Activated naive CD8-positive, alpha-beta T cell treated with anti-CD3 and anti-CD28 coated beads for 36 hours (primary cell): Measurements from ENCODE around the gene SERGEF. TPM values are rescaled to one million over a fixed set of nuclear protein-coding genes. Genes with fewer than 3 reads are reported as not detected.

Experiments
- DNase-seq: peaks from one replicate; pipeline ENCODE4 v3.0.0; 2021
- H3K27ac Mint-ChIP-seq: one replicate; pipeline ENCODE4 v1.8.0; 2022; ENCODE audit warnings: mild to moderate bottlenecking, moderate library complexity, mixed read lengths
- H3K27me3 Mint-ChIP-seq: one replicate; pipeline ENCODE4 v1.8.0; 2022; ENCODE audit warnings: mild to moderate bottlenecking, mixed read lengths
- H3K36me3 Mint-ChIP-seq: one replicate; pipeline ENCODE4 v1.8.0; 2021; ENCODE audit warnings: mild to moderate bottlenecking, mixed read lengths
- H3K4me1 Mint-ChIP-seq: one replicate; pipeline ENCODE4 v1.8.0; 2021; ENCODE audit warnings: mixed read lengths
- H3K4me3 Mint-ChIP-seq: one replicate; pipeline ENCODE4 v1.8.0; 2022; ENCODE audit warnings: mild to moderate bottlenecking, moderate library complexity, mixed read lengths
- H3K9me3 Mint-ChIP-seq: one replicate; pipeline ENCODE4 v1.8.0; 2022; ENCODE audit warnings: mixed read lengths
- total RNA-seq, 2 experiments: library from RNA; stranded (reverse); gene quantifications; one replicate each; pipeline ENCODE4 v1.2.3, GENCODE V29; 2021

SERGEF gene
- total RNA-seq, 2 experiments from 2014 or later, result 37.0 to 38.0 TPM

DNA sequence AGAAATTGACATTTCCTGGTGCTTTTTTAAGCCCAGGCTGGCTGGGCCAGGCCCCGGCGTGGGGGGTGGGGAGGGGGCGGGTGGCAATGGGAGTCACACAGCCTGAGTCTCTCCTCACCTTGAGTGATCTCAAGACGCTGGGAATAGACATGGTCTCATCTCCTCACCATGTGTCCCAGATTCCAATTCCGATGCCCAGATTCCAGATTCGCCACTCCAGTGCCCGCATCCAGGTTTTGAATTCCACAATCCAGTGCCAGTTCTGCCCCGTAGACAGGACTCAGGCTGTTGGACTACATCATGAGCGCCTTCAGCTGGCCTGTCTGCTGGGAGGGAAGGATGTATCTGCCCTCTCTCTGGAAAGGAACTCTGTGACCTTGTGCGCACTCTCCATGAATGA, 259.2 kb downstream of the SERGEF start:
- no peak overlapping the region for H3K4me3 Mint-ChIP-seq
- no peak for DNase-seq
- H3K36me3 Mint-ChIP-seq, result no peaks in the 10 kb centered on the region
- peaks cover 7% of the 10 kb centered on the region for H3K27me3 Mint-ChIP-seq
- no peaks in the 10 kb centered on the region for H3K4me1 Mint-ChIP-seq
- H3K9me3 Mint-ChIP-seq, result no peaks in the 10 kb centered on the region
- no peak overlapping the region for H3K27ac Mint-ChIP-seq

DNA sequence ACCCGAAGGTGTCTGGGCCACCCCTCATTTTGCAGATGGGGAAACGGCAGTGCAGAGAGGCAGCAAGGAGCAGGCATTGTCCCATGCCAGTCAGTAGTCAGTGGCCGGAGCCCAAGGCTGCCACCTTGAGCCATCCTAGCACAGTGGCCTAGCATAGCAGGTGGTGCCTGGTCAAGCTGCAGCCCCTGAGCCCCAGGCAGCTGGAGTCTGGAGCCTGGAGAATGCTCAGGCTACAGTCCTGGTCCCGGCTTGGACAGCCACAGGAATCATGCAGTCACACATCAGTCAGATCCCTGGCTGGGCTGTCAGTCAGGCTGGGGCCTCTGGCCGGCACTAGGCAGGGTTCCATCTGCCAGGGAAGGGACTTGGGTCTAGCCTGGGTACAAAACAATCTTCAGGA, 259.7 kb downstream of the SERGEF start:
- H3K4me1 Mint-ChIP-seq, result no peaks in the 10 kb centered on the region
- H3K4me3 Mint-ChIP-seq, result no peak overlapping the region
- no peaks in the 10 kb centered on the region for H3K9me3 Mint-ChIP-seq
- H3K27me3 Mint-ChIP-seq, result peaks cover 7% of the 10 kb centered on the region
- H3K27ac Mint-ChIP-seq, result no peak overlapping the region
- H3K36me3 Mint-ChIP-seq, result no peaks in the 10 kb centered on the region
- DNase-seq, result no peak

DNA sequence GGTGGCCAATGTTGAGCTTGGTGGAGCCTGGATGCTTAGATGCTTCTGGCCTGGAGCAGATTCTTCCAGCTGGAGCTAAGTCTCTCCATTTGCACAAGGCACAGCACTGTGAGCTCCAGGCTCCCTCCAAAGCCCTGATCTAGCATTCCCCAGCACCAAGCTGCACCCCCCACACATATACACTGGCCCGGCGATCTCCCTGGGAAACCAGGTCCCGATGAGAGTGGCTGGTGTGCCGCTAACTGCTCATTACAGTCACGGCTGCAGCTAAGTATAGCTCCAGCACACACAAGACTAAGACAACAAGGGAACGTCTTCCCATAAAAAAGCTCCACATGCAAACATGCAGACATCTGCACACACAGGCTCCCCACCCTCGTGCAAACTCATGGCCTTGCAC, 260.7 kb downstream of the SERGEF start:
- Mint-ChIP-seq H3K27ac (no peak overlapping the region), H3K36me3 (no peaks in the 10 kb centered on the region), H3K4me1 (no peaks in the 10 kb centered on the region), H3K27me3 (peaks cover 7% of the 10 kb centered on the region), H3K9me3 (no peaks in the 10 kb centered on the region), H3K4me3 (no peak overlapping the region)
- DNase-seq, result no peak

DNA sequence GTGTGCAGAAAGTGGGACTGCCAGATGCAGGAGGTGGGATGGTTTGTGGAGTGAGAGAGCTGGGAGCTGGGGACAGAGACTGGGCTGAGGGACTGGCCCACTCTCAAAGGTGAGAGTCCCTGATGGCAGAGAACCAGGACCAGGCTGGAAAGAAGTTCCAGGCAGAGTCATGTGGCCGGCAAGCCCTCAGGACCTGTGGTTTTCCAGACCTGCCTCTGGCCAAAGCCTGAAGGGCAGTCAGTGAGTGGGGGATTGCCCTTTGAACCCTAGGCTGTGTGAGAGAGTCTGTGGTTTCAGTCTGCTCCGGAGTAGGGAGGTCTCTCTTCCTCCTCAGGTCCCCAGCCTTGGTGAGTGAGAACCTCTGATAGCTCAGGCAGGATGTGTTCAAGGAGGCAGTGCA, 261.3 kb downstream of the SERGEF start:
- peaks cover 7% of the 10 kb centered on the region for H3K27me3 Mint-ChIP-seq
- no peaks in the 10 kb centered on the region for H3K4me1 Mint-ChIP-seq
- no peak overlapping the region for H3K27ac Mint-ChIP-seq
- no peak for DNase-seq
- H3K9me3 Mint-ChIP-seq, result no peaks in the 10 kb centered on the region
- H3K36me3 Mint-ChIP-seq, result no peaks in the 10 kb centered on the region
- H3K4me3 Mint-ChIP-seq, result no peak overlapping the region

DNA sequence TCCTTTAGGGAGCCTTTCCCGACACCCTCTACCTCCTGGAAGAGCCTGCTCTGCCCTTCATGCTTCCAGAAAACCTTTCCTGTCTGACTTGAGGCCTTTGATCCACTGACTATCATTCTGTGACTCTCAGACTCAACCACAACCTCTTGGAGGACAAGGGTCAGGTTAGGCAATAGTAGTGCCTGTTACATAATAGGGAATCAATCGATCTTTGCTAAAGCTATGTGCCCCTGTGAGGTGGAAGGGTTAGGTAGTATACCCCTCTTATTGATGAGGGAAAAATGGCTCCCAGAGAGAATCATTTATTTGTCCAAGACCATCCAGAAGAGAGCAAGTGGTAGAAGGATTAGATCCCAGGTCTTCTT, 262.1 kb downstream of the SERGEF start:
- Mint-ChIP-seq H3K36me3 (no peaks in the 10 kb centered on the region), H3K9me3 (no peaks in the 10 kb centered on the region), H3K27me3 (peaks cover 10% of the 10 kb centered on the region), H3K27ac (no peak overlapping the region), H3K4me1 (no peaks in the 10 kb centered on the region), H3K4me3 (no peak overlapping the region)
- no peak for DNase-seq

DNA sequence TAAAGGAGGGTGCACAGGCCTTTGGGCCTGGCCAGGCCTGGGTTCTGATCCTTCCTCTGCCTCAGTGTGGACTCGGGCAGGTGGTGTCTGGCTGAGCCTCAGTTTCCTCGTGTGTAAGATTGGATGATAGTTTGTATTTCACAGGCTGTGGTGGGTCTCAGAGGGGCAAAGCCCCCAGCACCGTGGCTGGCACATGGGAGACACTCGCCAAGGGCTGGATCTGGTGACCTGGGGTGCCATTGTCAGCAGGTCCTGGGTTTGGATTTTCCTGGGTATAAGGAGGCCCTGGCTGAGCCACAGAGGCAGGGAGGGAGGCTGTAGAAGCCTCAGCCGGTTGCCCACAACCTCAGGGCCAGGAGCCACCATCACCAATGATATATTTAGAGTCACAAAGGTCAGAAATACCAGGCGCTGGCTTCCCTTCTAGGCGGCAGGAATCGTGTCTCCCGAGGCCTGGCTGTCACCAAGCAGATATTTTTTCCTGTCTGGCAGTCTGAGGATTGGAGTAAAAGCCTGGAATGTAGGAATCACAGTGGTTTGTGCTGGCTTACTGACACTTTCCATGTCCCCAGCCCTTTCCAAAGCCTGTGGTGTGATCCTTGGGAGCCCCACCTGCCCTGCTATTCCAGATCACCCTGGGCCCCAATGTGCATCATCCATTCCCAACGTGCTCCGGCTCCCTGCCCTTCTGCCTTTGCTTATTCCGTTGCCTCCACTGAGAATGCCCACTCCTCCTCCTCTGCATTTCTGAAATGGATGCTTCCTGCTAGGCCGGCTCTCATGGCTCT, 262.6 kb downstream of the SERGEF start:
- Mint-ChIP-seq H3K4me3 (no peak overlapping the region), H3K4me1 (no peaks in the 10 kb centered on the region), H3K27me3 (peaks cover 10% of the 10 kb centered on the region), H3K36me3 (no peaks in the 10 kb centered on the region), H3K27ac (no peak overlapping the region), H3K9me3 (no peaks in the 10 kb centered on the region)
- no peak for DNase-seq

DNA sequence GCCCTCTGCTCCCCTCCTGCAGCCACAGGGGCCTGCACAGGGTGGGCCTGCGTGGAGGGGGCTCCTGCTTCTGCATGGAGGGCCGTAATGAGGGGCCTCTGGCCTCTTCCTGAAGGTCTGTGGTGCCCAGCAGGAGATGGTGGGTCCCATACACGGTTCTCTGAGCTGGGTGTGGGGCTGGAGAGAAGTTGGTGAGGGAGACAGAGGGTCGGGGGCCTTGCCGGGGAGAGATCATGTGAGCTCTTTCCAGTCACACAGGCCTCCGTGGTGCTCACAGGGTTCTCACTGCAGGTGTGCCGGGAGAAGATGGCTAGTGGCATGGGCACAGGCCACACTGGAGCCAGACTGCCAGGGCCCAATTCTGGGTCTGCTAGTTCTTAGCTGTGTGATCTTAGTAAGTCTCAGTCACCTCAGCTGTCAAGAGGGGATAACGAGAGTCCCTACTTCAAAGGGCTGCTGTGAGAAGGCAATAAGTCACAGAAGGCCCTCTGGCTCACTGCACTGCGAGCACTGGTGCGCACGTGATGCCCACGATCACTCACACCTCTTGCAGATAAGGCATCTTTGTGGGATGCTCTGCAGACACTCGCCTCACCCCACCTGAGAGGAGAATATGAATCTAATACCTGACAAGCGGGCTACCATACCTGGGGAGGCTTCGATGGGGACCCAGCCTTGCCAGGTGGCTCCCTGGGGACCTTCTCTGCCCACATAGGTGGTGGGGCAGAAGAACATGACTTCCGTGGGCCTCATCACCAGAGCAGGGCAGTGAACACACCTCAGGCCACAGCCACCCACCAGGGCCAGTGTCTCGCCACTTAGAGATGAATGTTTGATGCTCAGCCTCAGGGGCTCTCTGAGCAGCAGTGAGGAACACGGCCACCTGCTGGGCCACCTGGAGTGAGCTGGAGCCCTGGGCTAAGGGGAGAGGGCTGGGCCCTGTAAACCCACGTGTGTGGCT, 263.8 kb downstream of the SERGEF start:
- Mint-ChIP-seq H3K9me3 (no peaks in the 10 kb centered on the region), H3K27ac (no peak overlapping the region), H3K36me3 (no peaks in the 10 kb centered on the region), H3K4me1 (no peaks in the 10 kb centered on the region), H3K4me3 (no peak overlapping the region), H3K27me3 (peaks cover 10% of the 10 kb centered on the region)
- no peak for DNase-seq

DNA sequence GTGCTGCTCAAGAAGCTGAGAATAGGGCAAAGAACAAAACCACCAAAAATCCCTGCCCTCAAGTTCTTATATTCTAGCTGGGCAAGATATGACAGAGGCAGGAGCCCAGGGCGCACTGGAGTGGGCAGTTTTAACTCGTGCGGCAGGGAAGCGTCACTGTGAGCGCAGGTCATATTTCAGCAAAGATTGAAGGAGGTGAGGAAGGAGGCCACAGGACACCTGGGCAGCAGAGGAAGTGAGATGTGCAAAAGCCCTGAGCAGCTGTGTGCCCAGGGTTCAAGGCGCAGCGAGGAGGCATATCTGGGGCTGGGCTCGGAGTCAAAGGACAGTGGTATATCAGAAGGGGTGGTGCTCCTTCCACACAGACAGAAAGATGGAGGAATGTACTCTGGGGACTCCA, 264.8 kb downstream of the SERGEF start:
- Mint-ChIP-seq H3K4me3 (no peak overlapping the region), H3K4me1 (no peaks in the 10 kb centered on the region), H3K9me3 (no peaks in the 10 kb centered on the region), H3K36me3 (no peaks in the 10 kb centered on the region), H3K27me3 (peaks cover 10% of the 10 kb centered on the region), H3K27ac (no peak overlapping the region)
- no peak for DNase-seq

DNA sequence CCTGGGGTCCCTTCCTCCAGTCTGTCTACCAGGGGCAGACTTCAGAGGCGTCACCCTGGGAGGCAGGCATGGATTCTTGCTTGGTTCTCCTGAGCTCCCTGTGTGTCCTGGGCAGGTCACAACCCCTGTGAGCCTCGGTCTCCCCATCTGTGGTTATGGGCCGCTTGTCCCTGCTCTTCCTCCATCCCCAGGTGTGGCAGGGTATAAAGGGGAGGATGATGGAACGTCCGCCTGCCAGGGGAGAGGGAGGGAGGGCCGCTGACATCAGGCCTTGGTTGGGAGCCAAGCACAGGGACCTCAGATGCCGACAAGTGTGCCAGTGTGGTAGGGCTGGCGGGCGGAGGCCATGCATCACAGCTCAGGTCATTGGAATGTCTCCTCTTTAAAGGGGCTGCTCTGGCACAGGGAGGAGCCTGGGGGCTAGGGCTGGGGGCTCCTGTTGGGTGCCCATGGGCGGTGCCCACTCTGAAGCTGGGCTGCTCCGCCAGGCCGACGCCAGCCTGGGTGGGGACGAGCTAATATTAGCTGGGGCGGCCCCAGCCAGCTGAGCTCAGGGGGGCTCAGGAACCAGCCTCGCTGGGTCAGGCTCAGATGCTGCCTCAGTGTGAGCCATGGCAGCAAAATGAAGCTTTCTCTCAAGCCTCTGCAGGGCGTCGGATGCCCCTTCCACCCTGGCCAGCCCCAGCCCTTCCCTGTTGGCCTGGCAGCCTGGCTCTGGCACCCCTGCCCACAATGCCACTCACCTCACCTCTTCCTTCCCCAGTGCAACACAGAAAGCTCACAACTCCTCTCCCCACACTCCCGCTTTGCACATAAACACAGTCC, 265.5 kb downstream of the SERGEF start:
- DNase-seq, result no peak
- Mint-ChIP-seq H3K27ac (no peak overlapping the region), H3K4me1 (no peaks in the 10 kb centered on the region), H3K36me3 (no peaks in the 10 kb centered on the region), H3K27me3 (peaks cover 10% of the 10 kb centered on the region), H3K9me3 (no peaks in the 10 kb centered on the region), H3K4me3 (no peak overlapping the region)

DNA sequence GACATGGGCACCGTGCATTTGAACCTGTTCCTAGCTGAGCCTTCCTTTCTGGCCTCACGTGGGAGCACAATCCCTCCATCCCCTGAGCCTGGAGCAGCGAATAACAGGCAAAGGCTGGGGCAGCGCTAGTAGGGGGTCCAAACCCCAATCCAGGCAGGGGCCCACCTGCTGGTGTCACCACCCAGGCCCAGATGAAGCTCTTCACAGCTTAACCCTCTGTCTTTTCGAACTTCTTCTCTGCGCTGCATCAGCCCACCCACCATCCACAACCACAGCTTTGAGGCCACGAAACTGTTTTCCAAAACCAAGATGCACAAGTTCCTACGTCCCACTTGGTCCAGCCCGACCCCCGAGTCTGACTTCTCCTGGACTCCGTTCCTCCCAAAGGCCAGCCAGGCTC, 266.8 kb downstream of the SERGEF start:
- Mint-ChIP-seq H3K36me3 (no peaks in the 10 kb centered on the region), H3K27me3 (peaks cover 16% of the 10 kb centered on the region)

DNA sequence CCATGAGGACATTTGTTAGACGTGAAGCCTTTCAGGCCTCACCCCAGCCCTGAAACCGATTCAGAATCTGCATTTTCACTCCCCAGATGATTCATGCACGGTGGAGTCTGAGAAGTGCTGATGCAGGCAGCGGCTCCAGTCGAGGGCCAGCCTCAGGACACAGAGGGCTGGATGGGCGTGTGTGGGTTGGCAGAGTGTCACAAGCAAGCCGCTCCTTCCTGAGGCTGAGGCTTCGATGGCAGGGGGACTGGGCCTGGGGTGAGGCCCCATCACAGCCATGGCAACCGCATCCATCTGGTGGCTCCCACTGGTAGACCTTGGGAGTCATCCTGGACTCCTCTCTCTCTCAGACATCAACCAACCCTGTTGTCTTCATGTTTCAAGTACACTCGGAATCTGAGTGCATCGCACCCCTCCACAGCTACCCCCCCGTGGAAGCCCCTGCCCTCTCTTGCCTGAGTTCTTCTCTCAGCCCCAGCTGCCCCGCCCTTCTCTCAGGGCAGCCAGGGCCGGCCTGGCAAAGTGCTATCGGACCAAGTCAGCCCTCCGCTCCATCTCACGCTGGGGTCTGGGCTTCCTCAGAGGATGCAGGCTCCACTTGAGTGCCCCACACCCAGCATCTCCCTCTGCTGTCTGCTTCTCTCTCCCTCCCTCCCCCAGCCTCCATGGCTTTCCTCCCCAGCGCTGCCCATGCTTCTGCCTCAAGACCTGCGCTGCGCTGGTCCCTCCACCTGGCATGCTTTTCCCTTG, 267.6 kb downstream of the SERGEF start:
- H3K36me3 Mint-ChIP-seq, result no peaks in the 10 kb centered on the region
- no peak overlapping the region for H3K27ac Mint-ChIP-seq
- H3K9me3 Mint-ChIP-seq, result no peaks in the 10 kb centered on the region
- no peaks in the 10 kb centered on the region for H3K4me1 Mint-ChIP-seq
- DNase-seq, result no peak
- peaks cover 17% of the 10 kb centered on the region for H3K27me3 Mint-ChIP-seq
- no peak overlapping the region for H3K4me3 Mint-ChIP-seq

More for the DNA sequence above, 266.8 kb downstream of the SERGEF start:
- no peak for DNase-seq
- no peak overlapping the region for H3K27ac Mint-ChIP-seq
- H3K9me3 Mint-ChIP-seq, result no peaks in the 10 kb centered on the region
- H3K4me3 Mint-ChIP-seq, result no peak overlapping the region
- H3K4me1 Mint-ChIP-seq, result no peaks in the 10 kb centered on the region

DNA sequence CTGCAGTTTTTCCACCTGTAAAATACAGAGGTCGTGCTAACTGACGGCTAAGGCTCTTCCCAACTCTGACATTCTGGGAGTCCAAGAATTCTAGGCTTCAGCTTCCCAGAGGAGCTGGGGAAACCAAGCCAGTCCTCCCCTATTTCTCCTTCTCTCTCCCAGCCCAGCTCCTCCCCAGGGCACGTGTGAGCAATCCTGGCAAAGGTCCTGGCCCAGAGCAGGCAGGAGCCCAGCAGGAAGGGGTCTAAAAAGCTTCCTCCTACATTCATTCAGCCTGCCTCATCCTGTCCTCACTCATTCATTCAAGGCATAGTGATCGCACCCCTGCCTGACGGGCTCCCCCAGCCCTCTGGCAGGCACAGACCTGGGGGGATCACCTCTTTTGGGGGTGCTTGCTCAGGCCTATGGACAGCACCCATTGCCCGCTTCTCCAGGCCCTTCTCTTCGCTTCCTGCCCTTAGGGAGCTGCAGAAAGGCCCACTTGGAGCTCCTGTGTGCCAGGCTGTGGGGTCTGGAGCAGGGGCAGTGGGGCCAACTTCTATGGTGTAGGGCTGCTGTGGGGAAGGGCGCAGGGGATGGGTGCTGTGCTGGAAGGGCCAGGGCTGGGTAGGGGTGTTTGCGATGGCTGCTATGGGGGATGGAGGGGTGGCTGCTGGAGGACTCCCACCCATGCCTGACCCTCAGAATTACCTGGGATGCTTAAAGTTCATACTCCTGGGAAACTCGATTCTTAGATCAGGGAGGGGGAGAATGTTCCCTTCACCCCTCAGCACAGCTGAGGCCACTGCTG, 268.5 kb downstream of the SERGEF start:
- DNase-seq, result no peak
- H3K27ac Mint-ChIP-seq, result no peak overlapping the region
- H3K27me3 Mint-ChIP-seq, result peaks cover 19% of the 10 kb centered on the region
- no peaks in the 10 kb centered on the region for H3K36me3 Mint-ChIP-seq
- H3K4me1 Mint-ChIP-seq, result no peaks in the 10 kb centered on the region
- H3K9me3 Mint-ChIP-seq, result no peaks in the 10 kb centered on the region
- no peak overlapping the region for H3K4me3 Mint-ChIP-seq

DNA sequence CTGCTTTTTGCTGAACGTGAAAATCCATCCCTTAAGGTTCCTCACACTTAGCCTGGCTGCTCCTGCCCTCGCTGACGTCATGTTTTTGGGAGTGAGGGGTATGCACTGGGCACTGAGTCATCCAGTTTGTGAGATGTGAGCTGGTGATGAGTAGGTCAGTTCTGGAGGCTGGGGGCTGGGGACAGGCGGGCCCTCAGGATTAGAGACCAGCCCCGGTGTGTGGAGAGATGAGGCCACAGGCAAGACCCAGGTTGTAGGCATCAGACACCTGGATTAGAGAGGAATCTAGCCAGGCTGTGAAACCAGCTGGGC, 269.1 kb downstream of the SERGEF start:
- Mint-ChIP-seq H3K27me3 (peaks cover 19% of the 10 kb centered on the region), H3K4me1 (no peaks in the 10 kb centered on the region), H3K36me3 (no peaks in the 10 kb centered on the region), H3K4me3 (no peak overlapping the region), H3K27ac (no peak overlapping the region), H3K9me3 (no peaks in the 10 kb centered on the region)
- no peak for DNase-seq
